ENCODE data around the gene ZNF143. TPM values are rescaled to one million over a fixed set of nuclear protein-coding genes. Genes with fewer than 3 reads are reported as not detected.
"Not testable (repeated sequence)": the region's sequence is repeated elsewhere in the genome, so short reads cannot be mapped to it uniquely, and the experiment has no call there.

The ZNF143 gene
- 42.6 and 50.8 TPM in 2 replicates for total RNA-seq
- long read RNA-seq, transcript ZNF143-213 (16 exons, 2,022 nt), result minor isoform, 59 of 256 reads
- long read RNA-seq, transcript ZNF143-203 (16 exons, 2,947 nt), result major isoform, 146 of 256 reads
- long read RNA-seq, partial matches to known transcripts, result 10 of 256 reads
- long read RNA-seq, other reads (novel, unspliced or antisense), result 38 of 256 reads

DNA sequence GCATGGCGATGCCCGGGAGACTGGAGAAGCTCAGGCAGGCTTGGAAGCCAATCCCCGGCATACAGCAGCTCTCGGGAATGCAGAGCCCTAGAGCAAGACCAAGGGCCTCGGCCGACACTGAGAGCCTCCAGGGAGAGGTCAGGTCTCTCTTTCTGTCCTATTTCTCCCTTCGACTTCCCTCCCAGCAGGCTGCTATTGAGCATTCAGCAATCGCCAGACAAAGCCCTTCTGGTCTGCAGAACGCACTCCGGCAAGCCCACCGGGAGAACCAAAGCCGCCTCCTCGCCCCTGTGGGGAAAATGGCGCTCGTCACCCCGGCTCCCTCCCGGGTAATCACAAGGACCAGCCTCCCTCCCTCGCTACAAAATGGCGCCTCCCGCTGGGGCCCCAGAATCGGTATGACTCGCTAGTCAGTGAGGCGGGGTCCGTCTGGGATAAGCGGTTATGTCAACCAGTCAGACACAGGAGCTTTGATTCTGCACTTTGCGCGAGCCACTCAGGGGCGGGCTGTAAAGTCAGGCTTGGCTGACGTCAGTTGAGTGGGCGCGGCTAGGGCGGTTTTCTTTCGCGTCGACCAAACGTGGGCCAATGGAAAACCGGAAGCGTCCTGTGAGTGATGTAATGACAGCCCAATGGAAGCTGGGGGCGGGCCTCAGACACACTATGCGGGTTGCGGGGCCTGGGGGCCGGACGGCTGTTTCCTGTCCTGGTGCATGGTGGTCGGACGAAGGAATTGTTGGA lies at the start of gene ZNF143:
TSS of gene ZNF143 (plus strand) at position 691 of the 741 bp plus-strand sequence. CDS start 10,297 bp downstream, outside the sequence.
- TF ChIP-seq, protein P1, sequence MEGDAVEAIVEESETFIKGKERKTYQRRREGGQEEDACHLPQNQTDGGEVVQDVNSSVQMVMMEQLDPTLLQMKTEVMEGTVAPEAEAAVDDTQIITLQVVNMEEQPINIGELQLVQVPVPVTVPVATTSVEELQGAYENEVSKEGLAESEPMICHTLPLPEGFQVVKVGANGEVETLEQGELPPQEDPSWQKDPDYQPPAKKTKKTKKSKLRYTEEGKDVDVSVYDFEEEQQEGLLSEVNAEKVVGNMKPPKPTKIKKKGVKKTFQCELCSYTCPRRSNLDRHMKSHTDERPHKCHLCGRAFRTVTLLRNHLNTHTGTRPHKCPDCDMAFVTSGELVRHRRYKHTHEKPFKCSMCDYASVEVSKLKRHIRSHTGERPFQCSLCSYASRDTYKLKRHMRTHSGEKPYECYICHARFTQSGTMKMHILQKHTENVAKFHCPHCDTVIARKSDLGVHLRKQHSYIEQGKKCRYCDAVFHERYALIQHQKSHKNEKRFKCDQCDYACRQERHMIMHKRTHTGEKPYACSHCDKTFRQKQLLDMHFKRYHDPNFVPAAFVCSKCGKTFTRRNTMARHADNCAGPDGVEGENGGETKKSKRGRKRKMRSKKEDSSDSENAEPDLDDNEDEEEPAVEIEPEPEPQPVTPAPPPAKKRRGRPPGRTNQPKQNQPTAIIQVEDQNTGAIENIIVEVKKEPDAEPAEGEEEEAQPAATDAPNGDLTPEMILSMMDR (IDR thresholded peaks at IDR 0.05; ENCODE audit: unreplicated experiment), result no peak
- Mint-ChIP-seq H3K9me3 (ENCODE audit: low read depth) (peaks cover 8% of the 10 kb centered on the region), H3K27me3 (no peaks in the 10 kb centered on the region), H3K27ac (peak within 1 kb of the TSS; percentile 99), H3K36me3 (ENCODE audit: insufficient read depth) (peaks cover 10% of the 10 kb centered on the region), H3K4me3 (ENCODE audit: low read depth) (peak within 1 kb of the TSS; percentile 95), H3K4me1 (ENCODE audit: low read depth) (peaks cover 7% of the 10 kb centered on the region)
- DNase-seq (ENCODE audit: low spot score, unreplicated experiment), result peak; percentile 99

DNA sequence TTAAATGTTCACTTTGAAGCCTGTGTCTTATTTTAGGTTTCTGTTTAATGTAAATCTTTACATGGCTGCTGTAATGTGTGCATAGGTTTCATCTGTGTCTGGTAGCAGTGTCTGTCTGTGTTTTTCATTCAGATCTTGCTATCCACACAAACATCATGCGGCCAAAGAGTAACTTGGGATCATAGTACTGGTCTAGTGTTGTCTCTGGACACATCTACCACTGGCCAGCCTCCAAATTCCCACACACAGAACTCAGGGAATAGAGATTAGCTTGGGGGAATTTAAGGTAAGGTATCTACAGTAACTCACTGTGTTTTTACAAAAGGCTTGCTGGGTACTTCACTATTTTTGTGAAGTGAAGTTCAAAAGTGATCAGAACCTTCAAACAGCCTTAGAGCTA lies 32.1 kb upstream of the ZNF143 start:
- Mint-ChIP-seq H3K27ac (peak overlapping the region; percentile 50), H3K4me3 (ENCODE audit: low read depth) (no peak overlapping the region)
- TF ChIP-seq, protein P1 (IDR thresholded peaks at IDR 0.05; ENCODE audit: unreplicated experiment), result no peak

DNA sequence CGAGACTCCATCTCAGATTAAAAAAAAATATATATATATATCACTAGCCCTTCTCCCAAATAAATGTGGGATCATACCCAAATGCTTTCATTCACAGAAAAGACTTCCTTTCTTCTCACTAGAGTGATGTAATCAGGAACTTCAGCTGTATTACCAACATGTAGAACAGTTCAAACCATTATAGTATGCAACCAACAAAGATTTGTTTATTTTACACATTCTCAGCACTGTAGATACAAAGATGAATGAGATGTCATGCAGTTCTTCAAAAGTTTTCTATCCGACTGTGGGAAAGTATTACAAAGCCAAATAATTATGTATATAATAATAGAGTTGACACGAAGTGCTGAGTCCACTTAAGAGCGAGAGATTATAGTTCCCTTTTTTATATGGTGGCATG lies 22.2 kb upstream of the ZNF143 start:
- no peaks in the 10 kb centered on the region for H3K4me1 Mint-ChIP-seq (ENCODE audit: low read depth)
- no peak overlapping the region for H3K4me3 Mint-ChIP-seq (ENCODE audit: low read depth)
- no peaks in the 10 kb centered on the region for H3K27me3 Mint-ChIP-seq
- H3K9me3 Mint-ChIP-seq (ENCODE audit: low read depth), result no peaks in the 10 kb centered on the region
- no peak for DNase-seq (ENCODE audit: low spot score, unreplicated experiment)
- H3K36me3 Mint-ChIP-seq (ENCODE audit: insufficient read depth), result peaks cover 41% of the 10 kb centered on the region
- no peak overlapping the region for H3K27ac Mint-ChIP-seq
- TF ChIP-seq, protein P1 (IDR thresholded peaks at IDR 0.05; ENCODE audit: unreplicated experiment), result no peak

More for the DNA sequence above, 32.1 kb upstream of the ZNF143 start:
- Mint-ChIP-seq H3K36me3 (ENCODE audit: insufficient read depth) (peaks cover 27% of the 10 kb centered on the region), H3K4me1 (ENCODE audit: low read depth) (no peaks in the 10 kb centered on the region), H3K27me3 (no peaks in the 10 kb centered on the region), H3K9me3 (ENCODE audit: low read depth) (no peaks in the 10 kb centered on the region)
- DNase-seq (ENCODE audit: low spot score, unreplicated experiment), result no peak

DNA sequence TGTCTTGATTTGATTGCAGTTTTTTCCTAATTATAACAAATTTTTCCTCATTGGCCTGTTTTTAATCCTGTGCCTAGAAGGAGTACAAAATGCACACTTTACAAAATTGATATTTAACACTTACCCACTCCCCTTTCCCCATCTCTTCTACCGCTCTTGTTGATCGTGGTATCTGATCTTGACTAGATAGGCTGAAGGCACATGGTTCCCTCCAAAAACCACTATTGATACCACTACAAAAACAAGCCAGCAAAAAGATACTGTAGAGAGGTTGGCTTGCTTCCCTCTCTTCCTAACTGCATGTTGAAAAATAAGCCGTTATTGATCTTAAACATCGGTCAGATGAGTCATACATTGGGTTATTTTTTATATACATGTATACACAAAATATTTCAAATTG lies 14.6 kb upstream of the ZNF143 start:
- H3K27ac Mint-ChIP-seq, result peak overlapping the region; percentile 12
- H3K27me3 Mint-ChIP-seq, result no peaks in the 10 kb centered on the region
- H3K4me3 Mint-ChIP-seq (ENCODE audit: low read depth), result no peak overlapping the region
- no peaks in the 10 kb centered on the region for H3K9me3 Mint-ChIP-seq (ENCODE audit: low read depth)
- DNase-seq (ENCODE audit: low spot score, unreplicated experiment), result no peak
- TF ChIP-seq, protein P1 (IDR thresholded peaks at IDR 0.05; ENCODE audit: unreplicated experiment), result no peak
- H3K4me1 Mint-ChIP-seq (ENCODE audit: low read depth), result no peaks in the 10 kb centered on the region
- H3K36me3 Mint-ChIP-seq (ENCODE audit: insufficient read depth), result peaks cover 22% of the 10 kb centered on the region

DNA sequence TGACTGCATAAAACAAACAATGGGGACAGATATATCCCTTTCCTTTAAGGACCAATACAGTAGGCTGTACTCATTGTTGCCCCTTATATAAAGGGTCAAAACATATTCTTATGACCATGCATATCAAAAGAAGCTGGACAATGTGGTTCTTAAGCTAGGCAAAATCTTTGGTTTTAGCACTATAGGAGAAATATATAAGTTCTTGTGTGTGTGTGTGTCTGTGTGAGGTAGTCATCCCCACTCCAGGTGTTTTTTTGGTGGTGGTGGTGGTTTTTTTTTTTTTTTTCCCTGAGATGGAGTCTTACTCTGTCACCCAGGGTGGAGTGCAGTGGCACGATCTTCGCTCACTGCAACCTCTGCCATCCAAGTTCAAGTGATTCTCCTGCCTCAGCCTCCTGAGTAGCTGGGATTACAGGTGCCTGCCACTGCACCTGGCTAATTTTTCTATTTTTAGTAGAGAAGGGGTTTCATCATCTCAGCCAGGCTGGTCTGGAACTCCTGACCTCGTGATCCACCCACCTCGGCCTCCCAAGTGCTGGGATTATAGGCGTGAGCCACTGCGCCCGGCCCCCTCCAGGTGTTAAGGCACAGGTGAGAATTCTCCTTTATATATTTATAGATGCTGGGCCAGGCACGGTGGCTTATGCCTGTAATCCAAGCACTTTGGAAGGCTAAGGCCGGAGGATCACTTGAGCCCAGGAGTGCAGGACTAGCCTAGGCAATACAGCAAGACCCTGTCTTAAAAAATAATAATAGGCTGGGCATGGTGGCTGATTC lies 12.0 kb upstream of the ZNF143 start:
- no peaks in the 10 kb centered on the region for H3K27me3 Mint-ChIP-seq
- TF ChIP-seq, protein P1 (IDR thresholded peaks at IDR 0.05; ENCODE audit: unreplicated experiment), result no peak
- H3K9me3 Mint-ChIP-seq (ENCODE audit: low read depth), result peaks cover 8% of the 10 kb centered on the region
- H3K4me1 Mint-ChIP-seq (ENCODE audit: low read depth), result no peaks in the 10 kb centered on the region
- DNase-seq (ENCODE audit: low spot score, unreplicated experiment), result no peak
- H3K4me3 Mint-ChIP-seq (ENCODE audit: low read depth), result no peak overlapping the region
- H3K27ac Mint-ChIP-seq, result no peak overlapping the region
- peaks cover 21% of the 10 kb centered on the region for H3K36me3 Mint-ChIP-seq (ENCODE audit: insufficient read depth)

DNA sequence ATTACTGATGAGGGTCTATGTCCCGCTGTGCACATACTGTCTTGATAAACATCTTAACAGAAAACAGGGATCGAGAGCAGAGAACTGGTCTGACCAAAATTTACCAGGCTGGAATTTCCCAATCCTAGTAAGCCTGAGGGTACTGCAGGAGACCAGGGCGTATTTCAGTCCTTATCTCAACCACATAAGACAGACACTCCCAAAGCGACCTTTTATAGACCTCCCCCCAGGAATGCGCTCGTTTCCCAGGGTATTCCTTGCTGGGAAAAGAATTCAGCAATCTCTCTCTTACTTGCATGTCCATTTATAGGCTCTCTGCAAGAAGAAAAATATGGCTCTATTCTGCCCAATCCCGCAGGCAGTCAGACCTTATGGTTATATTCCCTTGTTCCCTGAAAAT lies 8.8 kb upstream of the ZNF143 start:
- Mint-ChIP-seq H3K36me3 (ENCODE audit: insufficient read depth) (peaks cover 15% of the 10 kb centered on the region), H3K9me3 (ENCODE audit: low read depth) (peaks cover 12% of the 10 kb centered on the region), H3K27ac (peak overlapping the region; percentile 33)
- H3K27me3 Mint-ChIP-seq; H3K4me1 Mint-ChIP-seq (ENCODE audit: low read depth); DNase-seq (ENCODE audit: low spot score, unreplicated experiment); H3K4me3 Mint-ChIP-seq (ENCODE audit: low read depth): not testable (repeated sequence)

Data from progenitor cell of endocrine pancreas (in vitro differentiated cells).